ENCODE results near the gene KIDINS220.

Gene KIDINS220

GRCh38 chr2:8850845-8851487 lies 13.6 kb upstream of the KIDINS220 start:
- no peak for DNase-seq

- no peak for DNase-seq
Observed at GRCh38 chr2:8849327-8849726, 11.9 kb upstream of the KIDINS220 start.

DNA sequence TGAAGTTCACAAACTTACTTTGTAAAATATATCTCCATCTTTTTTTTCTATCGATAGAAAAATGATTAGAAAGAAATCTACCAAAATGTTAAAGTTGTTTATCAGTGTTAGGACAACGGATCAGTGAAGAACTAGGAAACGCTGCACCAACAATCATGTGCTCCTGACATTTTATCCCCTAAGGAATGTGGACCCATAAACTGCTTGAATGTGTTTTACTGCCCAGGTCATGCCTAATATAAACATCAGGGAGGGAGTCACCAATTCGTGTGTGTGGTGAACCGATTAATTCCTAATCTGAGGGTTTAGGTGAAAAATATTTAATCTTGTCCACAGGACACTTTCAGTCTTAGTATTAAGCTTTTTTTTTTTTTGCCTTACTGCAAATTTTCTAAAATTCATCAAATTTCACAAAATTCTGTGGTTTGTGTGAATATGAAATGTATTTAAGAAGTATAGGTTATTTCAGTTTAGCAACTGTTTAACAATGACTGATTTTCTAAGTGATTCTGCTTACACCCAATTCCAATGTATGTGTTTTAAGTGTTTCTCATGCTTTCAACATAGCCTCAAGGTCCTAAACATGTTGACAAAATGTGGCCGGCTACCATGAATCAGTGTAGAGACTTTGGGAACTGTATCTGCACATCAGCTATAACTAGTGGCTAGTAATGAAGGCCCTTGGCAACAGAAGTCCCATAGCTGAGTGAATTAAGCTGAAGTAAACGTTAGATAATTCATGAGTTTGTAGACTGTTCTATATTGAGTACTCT lies 11.1 kb upstream of the KIDINS220 start:
- DNase-seq: no peak

DNA sequence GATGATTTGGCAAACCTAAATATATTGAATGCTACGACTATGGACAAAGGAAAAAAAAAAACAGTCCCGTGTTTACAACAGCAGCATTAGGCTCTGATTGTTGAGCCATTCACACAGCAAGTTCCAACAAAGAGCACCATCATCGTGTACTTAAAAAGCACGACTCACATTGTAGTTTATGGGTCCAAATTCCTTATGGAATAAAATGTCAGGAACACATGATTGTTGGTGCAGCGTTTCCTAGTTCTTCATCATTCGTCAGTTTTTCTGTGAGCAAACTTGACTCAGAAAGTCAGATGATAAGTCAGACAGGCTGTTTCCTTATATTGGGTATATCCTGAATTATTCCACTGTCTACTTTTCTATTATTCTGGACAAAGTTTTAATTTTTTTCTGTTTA lies 10.0 kb upstream of the KIDINS220 start:
- DNase-seq: no peak

GRCh38 chr2:8841932-8842331 lies 4.5 kb upstream of the KIDINS220 start:
- peak; percentile 73 for DNase-seq

DNA sequence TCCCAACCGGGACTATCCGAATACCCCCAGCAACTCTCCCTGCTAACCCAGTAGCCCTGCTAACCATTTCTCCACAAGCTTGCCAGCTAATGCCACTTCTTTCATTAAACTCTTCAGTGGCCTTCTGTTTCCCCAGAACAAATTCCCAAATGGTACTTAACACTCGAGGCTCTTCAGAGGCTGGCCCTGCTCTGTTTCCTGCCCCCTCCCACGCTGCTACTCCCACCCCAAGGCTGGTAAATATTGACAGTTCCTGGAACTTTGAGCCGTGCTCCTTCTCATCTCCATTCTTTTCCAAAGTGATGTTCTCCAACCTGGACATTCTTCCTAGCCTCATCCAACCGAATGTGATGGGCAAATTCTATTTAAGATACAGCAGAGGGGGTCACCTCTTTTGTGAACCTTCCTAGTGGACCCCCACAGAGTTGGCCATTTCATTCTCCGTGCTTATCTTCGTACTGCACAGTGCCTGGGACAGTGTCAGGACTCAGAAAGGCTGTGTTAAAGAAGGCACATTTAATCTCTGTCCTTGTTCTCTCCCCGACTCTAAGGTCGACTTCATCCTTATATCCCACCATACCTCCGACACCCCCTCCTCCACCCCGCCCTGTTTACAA lies 3.2 kb upstream of the KIDINS220 start:
- DNase-seq: no peak

DNA sequence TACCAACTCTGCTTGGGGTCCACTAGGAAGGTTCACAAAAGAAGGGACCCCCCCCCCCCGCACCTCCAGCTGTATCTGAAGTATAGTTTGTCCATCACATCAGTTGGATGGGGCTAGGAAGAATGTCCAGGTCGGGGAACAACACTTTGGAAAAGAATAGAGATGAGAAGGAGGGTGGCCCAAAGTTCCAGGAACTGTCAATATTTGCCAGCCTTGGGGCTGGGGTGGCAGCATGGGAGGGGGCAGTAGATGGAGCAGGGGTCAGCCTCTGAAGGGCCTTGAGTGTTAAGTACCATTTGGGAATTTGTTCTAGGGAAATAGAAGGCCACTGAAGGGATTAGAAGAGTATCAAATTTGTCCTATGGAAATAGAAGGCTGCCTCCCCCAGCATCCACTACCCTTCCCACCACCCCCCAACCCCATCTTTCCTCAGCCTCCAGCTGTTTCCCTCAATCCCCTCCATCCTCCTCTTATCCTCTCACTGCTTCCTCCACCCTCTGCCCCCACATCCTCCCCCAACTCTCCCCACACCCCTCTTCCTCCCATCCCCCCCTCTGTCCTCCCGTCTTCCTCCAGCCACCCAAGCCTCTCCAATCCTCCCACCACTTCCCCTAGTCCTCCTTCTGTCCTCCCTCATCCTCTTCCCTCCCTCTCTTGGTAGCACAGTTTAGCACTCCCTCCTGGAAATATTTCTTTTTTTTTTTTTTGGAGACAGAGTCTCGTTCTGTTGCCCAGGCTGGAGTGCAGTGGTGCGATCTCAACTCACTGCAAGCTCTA lies 2.0 kb upstream of the KIDINS220 start:
- DNase-seq: no peak

- no peak for DNase-seq
Observed at GRCh38 chr2:8837795-8838140, 355 bp upstream of the KIDINS220 start.

- no peak for DNase-seq
Observed at GRCh38 chr2:8835279-8835678, 2.1 kb downstream of the KIDINS220 start.

DNA sequence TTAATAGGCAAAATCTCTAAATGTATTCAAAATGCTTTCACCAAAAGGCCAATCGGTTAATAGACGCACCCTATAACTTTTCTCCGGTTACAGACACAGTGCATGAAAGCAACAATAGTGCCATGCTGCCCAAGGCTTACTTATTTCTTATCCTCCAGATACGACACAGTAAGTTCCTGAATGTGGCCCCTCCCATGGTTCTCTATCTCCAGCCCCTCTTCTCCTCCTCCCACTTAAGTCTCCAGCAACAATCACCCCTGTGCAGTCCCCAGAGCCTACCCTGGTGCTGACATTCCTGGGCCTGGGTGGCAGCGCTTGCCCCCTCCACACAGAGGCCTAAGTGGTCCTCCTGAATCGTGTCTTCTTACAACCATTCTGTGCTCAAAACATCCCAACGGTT lies 3.6 kb downstream of the KIDINS220 start:
- no peak for DNase-seq

DNA sequence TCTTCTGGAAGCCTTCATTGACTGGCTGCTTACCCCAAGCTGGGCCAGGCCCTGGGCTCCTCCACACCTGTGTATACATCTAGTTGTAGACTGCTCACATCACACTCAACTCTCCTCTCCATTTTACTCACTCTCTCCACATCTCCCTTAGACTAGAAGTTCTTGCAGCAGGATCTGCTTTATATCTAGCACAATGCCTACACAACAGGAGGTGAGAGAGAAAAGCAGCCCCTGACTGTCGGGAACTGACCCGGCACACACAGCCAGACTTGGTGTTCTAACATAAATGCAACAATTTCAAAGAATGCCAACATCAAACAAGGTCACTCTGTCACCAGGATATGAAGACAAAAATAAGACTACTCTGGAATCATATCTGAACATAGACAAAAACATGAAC lies 5.9 kb downstream of the KIDINS220 start:
- no peak for DNase-seq

DNA sequence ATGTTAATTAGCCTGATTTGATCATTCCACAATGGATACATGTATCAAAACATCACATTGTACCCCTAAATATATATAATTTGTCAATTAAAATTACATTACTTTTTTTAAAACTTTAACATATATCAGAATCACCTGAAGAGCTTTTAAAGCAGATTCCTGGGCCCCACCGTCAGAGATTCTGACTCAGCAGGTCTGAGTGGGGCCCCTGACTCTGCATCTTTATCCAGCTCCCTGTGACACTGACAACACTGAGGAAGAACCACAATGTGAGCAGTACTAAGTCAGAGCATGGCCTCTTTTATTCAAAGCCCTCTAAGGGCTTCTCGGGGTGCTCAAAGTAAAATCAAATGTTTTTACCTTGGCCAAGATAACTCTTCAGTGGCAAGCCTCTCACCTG lies 9.7 kb downstream of the KIDINS220 start:
- DNase-seq: no peak

GRCh38 chr2:8822218-8822617 lies 15.2 kb downstream of the KIDINS220 start:
- peak; percentile 89 for DNase-seq

DNA sequence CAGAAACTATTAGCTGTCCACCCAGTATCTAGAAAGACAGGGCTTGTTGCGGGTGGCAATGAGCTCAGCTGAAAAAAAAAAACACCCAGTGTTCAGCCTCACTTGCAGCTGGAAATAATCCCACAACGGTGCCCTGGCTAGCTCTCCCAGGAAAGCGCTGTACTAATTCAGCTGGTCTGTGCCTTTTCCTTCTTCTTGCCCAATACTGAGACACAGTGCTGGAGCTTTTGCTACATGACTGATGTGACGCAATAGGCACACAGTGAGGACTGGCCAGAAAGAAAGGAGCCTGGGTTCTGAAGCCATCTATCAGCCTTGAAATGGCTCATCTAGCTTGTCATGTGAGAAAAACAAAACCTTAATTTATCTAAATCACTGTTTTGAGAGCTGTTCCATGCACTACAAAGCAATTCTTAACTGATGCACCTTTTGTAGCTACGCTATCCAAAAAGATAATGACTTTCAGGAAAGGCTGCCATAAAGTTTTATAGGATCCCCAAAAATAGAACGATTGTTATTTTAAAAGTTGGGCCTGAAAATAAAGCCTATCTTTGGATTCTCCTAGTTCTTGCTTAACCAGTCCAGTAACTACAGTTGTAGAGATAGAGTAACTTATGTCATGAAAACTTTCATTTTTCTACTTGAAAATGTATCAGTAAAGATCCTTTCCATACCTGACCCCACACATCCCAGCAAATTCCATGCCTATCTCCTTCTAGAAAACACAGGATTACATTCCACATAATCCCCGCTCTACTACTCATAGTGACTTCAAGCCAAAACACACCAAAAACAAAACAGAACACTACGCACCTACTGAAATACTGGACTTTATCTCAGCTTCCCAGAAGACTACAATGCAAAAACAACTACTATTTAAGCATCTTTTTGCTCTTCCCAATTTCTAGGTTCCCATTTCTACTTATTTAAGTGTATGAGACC lies 15.9 kb downstream of the KIDINS220 start:
- DNase-seq: peak; percentile 83

DNA sequence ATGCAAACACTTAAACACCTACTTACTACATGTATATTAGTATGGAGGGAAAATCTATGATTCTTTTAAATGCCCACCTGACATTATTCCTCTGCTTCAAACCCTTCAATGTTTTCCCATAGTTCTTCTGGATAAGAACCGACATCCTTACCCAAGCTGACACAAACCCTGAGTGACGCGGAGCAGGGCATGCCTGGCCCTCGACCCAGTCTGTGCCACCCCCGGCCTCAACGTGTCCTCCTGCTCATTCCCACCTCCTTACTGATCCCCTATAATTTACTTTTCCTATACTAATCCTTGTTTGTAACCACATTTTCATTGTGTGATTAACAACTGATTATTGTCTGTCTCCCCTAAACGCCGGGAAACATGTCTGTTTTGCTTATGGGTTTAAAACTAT lies 17.5 kb downstream of the KIDINS220 start:
- DNase-seq: no peak

- no peak for DNase-seq
Observed at GRCh38 chr2:8819194-8819593, 18.2 kb downstream of the KIDINS220 start.

DNA sequence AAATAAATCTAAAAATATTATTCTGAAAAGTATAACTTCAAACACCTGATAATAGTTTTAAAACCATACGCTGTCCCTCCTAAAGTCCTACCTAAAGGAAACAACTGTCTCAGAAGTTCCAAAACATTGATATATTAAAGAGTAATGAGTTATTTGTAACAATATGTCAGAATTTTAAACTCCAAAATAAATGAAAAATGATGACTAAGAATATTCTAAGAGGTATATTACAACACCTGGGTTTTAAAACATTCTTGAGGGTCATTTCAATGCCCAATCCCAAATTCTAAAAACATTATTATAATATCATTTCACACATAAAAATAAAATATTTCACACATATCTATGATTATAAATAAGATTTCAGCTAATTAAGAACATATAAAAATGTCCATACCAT lies 20.2 kb downstream of the KIDINS220 start:
- no peak for DNase-seq

DNA sequence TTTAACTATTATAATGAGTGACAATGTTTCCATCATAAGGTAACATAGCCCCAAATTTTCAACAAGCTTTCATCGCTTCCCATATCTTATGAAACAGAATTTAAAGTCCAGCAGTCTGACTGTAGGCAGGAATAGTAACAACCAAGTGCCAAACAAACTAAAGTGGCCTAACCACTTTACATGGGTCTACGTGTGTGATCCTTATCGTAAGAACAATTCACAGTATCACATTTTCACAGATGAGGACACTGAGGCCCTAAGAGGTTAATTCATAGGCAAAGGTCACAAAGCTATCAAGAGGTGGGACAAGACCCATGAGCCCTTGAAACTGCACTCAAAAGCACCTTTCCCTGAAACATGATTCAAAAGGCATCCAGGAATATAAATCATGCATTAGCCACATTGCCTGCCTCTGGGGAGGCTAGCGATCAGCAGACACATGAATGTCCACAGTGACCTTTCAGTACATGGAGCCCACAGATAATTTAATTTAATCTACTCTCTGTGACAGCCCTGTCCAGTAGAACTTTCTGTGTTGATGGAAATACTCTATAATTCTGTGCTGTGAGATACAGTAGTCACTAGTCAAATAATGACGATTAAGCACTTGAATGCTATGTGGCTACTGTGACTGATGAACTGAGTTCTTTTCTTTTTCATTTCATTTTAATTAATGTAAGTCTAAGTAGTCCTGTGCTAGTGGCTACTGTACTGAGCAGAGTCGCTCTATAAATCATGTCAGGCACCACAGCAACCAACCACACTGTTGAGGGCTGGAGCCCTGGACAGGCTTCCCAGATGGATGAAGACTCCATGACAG lies 30.3 kb downstream of the KIDINS220 start:
- DNase-seq: no peak

- no peak for DNase-seq
Observed at GRCh38 chr2:8805278-8806210, 31.9 kb downstream of the KIDINS220 start.

GRCh38 chr2:8803658-8804379 lies 33.6 kb downstream of the KIDINS220 start:
- peak; percentile 50 for DNase-seq

Data from MV-4-11 (cell line).